HL-60/S4 treated with retinoic acid at 250 ng/mL for 4 days and 3 days (cell line): ENCODE results near the gene TMEM121.

Experiments used
- in situ Hi-C: fragments of 300-500 bp; cut with MboI; formaldehyde crosslinking; loops from 2 replicates; pipeline ENCODE4 v1.7.0; 2022; ENCODE audit warnings: low sequenced_read_pairs

TMEM121 gene

DNA sequence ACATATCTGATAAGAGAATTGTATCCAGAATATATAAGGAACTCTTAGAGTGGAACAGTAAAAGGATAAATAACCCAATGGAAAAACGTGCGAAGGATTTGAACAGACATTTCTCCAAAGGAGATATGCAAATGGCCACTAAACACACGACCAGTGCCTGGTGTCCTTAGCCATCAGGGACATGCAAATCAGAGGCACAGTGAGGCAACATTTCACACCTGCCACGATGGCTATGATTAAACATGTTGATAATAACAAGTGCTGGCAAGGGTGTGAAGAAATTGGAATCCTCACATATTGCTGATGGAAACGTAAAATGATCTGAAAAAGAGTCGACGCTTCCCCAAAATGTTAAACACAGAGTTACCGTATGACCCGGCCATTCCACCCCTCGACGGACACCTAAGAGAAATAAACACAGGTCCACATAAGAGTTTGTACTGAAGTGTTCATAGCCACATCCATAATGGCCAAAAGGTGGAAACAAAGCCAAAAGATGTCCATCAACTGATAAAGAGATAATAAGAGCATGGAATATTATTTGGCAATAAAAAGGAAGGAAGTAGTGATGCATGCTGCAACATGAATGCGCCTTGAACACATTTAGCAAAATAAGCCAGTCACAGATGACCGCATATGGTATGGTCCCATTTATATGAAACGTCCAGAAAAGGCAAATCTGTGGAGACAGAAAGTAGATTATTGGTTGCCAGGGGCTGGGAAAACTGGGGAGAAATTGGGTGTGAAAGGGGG is 6.3 kb upstream of the TMEM121 start:
- in situ Hi-C loops = no loop called here

DNA sequence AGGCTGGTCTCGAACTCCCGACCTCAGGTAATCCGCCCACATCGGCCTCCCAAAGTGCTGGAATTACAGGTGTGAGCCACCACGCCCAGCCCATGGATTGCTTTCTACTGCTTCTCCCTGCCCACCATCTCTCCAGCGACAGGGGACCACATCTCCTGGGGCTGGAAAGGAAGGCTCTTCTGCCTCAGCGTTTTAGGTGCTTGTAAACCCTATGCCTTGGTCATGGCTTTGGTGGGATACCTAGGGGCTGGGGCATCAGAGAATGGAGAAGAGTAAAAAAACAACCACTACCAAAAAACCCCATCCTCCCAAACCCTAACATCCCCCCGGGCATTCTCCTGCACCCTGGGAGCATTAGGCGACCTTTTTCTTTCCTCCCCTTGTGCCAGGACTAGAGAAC is 1.1 kb upstream of the TMEM121 start:
- in situ Hi-C loops = no loop called here

DNA sequence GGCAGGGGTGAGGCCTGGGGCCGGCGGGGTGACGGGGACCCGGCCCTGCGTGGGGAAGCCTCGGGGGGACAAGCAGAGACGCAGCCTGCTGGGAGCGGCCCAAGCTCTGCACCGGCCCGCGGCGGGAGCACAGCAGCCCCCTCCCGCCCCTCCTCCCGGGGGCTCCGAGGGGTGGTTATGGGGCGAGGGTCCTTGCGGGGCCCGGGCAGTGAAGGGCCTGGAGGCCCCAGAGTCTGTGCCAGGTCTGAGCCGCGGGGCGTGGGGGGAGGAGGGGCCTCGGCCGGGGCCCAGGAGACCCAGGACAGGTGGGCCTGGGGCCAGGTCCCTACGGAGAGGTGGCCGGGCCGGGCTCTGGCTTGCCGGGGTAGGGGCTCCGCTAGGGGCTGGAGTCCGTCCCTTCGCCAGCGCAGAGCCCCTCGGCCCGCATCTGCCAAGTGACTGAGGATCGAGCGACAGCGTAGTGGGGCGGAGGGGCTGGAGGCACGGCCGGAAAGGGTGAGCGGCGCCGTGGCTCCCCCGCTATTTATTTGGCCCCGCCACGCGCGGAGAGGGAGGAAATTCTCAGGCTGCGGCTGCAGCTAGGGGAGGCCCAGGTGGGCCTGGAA is 495 bp downstream of the TMEM121 start:
- in situ Hi-C loops = no loop called here

DNA sequence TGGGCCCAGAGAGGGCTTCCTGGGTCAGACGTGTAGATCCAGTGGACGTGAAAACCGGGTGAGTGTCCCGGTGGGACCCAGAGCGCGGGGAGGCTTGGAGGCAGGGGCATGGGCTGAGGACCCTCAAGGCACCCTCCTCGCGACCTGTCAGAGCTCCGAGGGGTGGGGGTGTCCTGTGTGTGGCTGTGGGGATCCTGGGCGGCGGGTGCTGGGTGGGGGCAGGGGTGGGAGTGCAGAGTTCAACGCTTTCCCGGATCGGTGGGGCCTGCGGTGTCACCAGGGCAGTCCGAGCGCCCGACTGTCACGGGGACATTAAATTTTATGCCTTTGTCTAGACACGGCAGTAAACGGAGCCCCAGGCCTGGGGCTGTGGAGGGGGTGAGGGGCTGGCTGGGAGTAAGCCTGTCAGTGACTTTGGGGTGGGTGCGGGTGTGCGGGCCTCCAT is 1.0 kb downstream of the TMEM121 start:
- in situ Hi-C loops = no loop called here

DNA sequence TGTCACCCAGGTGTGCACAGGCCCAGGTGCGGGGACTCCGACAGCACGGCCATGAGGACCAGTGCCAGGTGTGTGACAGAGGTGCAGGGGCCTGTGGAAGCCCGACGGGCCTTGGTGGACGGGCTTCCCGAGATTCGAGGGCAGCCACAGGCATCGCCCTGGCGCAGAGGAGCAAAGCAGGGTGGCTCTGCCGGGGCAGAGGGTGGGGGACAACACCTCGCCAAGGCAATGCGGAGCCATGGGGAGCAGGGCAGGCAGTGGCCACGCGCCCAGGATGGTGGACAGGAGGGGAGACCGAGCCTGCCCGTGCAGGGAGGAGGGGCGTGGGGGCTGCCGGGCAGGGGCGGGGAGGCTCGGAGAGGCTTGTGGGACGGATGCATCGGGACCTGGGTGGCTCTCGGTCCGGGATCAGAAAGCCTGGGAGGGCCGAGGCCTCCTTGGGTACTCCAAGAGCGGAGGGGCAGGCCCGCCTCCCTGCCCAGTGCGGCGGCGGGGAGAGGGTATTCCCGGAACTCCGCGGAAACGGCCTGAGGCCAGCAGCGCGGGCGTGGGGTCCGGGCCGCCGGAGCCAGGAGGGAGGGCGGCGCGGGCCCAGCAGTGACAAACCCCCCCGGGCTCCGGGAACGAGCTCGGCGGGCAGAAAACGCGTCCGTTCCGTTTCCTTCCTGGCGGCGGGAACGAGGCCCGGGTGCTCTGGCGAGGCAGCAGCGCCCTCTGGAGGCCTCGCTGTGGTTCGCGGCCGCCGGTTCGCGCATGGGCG is 1.6 kb downstream of the TMEM121 start:
- in situ Hi-C loops = no loop called here

DNA sequence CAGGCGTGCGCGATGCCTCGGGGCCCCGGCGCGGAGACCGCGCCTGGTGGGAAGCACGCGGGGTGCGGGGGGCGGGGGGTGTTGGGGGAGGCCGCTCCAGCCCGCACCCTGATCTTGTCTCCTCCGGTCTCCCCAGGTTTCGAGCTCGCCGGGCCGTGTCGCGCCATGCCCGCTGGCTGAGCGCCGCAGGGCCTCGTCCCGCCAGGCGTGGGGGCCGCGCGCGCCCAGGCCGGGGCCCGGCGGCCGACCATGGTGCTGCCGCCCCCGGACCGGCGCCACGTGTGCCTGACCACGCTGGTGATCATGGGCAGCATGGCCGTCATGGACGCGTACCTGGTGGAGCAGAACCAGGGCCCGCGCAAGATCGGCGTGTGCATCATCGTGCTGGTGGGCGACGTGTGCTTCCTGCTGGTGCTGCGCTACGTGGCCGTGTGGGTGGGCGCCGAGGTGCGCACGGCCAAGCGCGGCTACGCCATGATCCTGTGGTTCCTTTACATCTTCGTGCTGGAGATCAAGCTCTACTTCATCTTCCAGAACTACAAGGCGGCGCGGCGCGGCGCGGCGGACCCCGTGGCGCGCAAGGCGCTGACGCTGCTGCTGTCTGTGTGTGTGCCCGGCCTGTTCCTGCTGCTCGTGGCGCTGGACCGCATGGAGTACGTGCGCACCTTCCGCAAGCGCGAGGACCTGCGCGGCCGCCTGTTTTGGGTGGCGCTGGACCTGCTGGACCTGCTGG is 2.4 kb downstream of the TMEM121 start:
- in situ Hi-C loops = no loop called here

DNA sequence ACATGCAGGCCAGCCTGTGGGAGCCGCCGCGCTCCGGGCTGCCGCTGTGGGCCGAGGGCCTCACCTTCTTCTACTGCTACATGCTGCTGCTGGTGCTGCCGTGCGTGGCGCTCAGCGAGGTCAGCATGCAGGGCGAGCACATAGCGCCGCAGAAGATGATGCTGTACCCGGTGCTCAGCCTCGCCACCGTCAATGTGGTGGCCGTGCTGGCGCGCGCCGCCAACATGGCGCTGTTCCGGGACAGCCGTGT is 2.9 kb downstream of the TMEM121 start:
- in situ Hi-C loops = no loop called here

DNA sequence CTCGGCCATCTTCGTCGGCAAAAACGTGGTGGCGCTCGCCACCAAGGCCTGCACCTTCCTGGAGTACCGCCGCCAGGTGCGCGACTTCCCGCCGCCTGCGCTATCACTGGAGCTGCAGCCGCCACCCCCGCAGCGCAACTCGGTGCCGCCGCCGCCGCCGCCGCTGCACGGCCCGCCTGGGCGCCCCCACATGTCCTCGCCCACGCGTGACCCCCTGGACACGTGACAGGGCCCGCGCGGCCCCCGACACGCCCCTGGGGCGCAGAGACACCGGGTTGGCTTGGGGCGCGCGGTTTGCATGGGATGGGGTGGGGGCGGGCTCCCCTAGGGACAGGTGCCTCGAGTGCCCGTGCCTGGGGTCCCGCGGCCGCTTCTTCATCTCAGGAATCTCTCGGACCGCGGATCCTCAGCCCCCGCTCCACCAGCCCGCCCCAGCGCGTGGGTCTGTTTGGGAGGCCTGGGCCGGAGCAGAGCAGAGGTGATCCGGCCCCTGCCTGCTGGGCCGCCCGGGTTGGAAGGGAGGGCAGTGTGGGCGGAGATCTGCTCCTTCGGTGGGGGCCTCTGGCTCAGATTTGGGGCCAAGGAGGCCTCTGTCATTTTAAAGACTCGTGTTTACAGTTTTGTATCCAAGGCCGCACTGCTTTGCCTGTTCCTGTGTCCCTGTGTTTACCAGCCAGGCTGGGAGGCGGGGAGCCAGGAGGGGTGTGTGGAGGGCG is 3.3 kb downstream of the TMEM121 start:
- in situ Hi-C loops = no loop called here

DNA sequence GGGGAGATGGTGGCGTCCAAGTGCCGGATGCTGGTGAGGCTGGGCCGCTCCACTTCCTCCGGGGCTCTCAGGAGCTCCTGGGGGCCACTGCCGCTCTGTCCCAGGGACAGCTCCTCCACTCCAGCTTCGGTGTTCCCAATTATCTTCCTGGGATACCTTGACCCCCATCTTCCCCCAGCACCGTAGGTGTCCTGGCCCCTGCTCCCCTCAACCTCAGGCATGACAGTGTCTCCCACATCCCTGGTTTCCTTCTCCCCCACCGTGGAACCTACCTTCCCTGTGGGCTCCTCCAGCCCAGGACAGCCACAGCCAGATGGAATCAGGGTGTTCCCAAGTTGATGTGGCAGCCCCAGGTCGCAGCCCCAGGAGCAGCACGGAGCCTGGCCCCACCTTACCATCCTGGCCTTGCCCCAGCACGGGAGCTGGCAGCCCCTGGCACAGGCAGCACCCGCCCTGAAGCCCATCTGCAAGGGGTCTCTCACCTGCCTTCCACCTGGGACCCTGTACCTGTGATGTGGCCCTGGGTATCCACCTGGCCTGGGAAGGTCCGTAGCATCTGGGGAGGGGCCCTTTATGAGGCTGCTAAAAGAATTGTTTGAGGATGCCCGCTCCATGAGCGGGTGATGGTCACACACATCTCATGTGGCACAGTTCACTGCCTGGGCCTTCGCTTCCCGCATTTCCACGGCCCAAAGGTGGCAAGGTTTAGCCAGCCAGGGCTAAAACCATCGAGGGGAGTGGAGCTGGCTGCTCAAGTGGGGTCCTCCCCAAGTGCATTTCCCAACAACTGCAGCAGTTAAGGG is 4.1 kb downstream of the TMEM121 start:
- in situ Hi-C loops = no loop called here

DNA sequence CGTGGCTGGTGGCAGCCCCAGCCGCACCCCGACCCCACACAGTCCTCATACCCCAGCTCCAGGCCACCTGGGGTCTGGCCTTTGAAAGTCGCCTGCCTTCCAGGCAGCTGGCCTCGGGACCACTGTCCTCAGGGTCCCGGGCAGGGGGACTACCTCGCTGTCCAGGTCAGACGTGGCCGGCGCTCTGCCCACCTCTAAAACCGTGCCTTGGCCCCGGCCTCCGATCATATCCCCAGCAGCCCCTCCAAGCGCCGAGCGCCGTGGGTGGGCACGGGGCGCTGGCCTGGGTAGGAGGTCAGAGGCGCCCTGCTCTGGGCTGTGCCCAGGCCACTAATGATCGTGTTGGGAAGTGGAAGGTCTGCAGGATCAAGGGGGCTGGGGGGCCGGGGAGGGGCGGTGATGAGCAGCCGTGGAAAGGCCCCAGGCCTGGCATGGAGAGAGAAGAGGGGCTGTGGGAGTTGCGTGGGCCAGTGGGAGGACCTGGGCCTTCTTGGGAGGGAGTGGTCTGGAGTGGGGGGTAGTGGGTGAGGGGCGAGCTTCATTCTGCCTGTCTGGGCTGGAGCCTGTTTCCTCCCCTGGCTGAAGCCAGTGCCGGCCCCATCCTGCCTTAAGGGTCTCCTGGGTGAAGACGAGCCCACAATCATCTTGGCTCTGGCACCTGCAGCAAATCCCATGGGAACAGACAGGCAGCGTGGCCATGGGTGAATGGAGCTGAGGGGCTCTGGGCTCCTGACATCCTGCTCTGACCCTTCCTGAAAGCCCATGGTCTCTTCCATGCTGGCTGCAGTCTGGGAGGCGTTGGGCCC is 4.9 kb downstream of the TMEM121 start:
- in situ Hi-C loops = no loop called here

DNA sequence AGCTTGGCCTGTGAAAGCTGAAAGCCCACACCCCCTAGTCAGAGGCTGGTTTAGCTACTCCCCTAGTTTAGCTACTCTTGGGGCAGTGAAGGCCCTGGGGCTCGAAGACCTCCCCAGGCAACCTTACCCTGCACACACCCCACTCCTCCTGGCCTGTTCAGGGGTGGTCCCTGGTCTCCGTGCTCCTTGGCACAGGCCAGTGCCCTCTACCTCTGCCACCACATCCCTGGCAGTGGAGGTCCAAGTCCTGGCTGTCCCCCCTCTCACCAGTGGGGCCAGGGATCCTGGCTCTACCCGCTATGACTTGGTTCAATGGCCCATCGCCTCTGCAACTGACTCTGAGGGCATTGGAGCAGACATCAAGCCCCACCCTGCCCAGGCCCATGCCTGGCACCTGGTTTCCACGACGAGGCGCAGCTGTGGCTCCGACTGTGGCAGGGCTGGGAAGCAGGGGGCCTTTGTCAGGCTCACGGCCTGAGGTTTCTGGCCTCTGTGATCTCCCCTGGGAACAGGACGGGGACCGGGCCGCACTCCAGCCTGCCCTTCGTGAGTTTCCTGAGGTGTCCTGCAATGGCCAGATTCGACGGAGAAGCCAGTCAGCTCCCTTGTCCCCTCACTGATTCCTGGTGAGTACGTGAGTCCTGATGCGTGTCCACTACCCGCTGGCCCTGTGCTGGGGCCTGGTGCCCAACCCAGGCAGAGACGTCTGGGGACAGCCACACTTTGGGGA is 5.7 kb downstream of the TMEM121 start:
- in situ Hi-C loops = no loop called here

DNA sequence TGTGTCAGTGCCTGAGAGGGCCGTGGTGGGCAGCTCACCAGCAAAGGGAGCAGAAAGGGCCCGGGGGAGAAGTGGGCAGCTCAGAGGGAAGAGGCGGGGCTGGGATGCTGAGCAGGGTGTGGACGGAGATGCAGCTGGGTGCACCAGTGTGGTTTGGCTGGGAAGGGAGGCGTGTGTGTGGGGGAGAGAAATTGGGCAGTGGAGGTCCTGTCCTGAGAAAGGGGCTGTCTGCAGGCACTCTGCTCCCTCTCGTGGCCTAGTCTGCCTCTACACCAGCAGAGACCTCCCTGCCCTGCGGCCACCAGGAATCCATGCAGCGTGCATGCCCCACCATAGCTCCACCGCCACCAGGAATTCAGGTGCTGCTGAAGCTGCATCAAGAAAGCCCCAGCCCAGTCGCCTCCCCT is 6.4 kb downstream of the TMEM121 start:
- in situ Hi-C loops = no loop called here

DNA sequence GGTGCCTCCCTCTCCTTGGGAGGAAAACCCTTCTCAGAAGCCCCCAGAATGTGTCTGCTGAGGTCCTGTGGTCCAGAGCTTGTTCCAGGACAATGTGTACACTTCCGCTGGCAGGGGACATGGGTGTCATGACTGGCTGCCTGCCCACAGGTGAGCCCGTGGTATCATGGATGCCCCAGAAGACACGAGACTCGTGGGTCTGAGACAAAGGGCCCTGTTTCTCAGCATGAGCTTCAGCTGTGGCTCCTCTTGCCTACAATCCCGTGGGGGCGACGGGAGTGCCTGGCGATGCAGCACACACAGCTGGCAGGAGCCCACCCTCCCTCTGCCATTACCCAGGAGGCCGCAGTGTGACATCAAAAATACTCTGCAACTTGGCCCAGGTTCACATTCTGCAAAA is 7.0 kb downstream of the TMEM121 start:
- in situ Hi-C loops = no loop called here

DNA sequence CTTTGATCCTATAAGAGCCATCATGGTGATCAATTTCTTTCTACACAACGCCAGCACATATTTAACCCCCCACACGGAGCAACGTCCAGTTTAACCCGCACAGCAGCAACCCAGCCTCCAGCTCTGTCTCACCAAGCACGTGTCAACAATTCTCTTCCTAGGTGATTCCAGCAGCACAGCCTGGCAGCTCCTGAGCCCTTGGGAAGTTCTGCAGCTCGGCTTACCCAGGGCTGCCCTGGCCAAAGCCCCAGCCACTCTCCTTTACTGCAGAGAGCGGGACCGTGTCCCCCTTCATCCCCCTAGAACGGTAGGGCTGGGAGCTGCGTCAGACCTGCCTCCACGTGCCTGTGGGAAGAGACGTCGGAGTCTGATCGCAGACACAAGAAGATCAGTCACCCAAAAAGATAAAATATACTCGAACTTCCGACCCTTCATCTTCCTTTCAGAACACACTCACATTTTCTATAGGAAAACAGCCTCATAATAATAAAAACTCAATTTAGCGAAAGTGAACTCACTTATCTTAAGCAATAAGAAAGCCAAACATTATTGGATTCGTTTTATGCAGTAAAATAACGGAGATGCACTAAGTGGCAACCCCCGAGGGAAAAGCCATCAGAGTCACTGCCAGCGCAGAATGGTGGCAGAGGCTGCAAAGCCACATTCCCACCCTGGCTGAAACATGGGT is 7.6 kb downstream of the TMEM121 start:
- in situ Hi-C loops = no loop called here

DNA sequence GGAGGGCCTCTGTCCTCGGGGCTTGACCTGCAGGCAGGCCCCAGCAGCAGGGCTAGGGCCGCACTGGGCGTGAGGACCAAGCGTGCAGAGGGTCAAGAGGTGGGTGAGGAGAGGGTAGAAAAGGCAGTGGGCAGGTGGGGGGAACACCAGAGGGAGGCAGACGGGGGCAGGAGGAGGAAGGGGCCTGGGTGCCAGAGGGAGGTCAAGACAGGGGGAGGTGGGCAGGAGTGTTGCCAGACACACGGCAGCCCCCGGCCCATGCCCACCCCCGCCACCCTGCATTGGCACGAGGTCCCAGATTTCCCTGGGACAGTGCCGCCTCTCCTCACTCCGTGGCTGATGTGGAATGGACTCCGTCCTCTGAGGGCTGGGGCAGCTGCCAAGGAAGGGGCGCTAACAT is 8.2 kb downstream of the TMEM121 start:
- in situ Hi-C loops = no loop called here

DNA sequence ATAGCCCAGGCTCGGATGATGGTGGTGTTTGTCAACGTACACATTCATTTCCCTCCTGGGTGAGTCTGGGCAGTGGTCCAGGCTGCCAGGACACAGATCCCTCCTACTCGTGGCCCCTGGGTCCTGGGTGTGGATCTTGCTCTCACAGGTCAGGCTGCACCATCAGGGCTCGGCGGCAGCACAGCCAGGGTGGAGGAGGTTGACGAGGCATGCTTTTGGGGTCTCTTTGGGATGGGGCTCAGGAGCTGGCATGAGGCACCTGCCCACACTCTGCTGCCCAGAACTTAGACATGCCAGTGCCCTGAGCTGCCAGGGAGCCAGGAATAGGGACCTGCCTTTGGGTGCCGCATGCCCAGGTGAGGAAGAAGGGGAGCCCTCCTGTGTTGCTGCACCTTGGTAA is 9.7 kb downstream of the TMEM121 start:
- in situ Hi-C loops = no loop called here

DNA sequence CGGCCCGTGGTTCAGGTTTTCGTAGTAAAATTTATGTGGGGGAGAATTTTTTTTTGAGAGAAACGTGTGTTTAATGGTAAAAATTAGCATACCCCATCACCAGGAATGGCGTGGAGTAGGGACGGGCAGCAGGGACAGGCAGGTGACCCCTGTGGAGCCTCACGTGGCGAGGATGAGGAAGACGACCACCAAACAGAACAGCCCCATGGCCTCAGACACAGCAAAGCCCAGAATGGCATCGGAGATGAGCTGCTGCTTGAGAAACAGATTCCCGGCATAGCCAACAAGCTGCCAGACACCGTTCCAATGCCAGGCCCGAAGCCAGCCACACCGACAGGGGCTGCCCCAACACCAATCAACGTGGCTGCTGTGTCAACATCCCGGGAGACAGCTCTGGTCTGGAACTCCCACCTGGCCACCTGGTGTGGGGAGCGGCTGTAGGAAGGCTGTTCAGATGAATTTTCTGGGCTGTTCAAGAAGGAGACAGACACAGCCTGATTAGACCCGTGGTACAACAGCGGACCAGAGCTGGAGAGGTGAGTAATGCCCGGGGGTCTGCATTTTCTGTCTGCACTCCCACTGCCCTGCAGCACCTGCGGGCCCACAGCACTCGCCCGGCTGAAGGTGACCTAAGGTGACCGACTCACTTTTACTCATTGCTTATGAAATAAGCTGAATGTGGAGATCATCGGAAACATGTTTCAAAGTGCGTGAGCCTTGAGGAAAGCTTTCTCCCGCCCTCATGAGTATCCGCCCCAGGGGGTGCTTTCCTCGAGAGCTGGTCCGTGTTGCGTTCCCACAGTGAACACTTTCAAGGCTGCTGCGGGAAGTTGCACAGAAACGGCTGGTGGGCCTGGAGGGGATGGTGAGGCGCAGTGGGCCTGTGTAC is 10.6 kb downstream of the TMEM121 start:
- in situ Hi-C loops = no loop called here
